WTC11 (cell line): ENCODE data around the gene RPE. TPM values are rescaled to one million over a fixed set of nuclear protein-coding genes. Genes with fewer than 3 reads are reported as not detected.

Experiments used
- ATAC-seq: fragments of 200-7000 bp; cut with Tn5 transposase; 2 replicates; pipeline ENCODE4 v1.10.0; 2021; ENCODE audit warnings: mild to moderate bottlenecking, moderate library complexity
- CTCF ChIA-PET: fragments of 300-600 bp; sonication (Branson Sonifier 250); formaldehyde crosslinking; loops from one replicate; lab custom pipeline; 2021; ENCODE audit warnings: antibody characterized with exemption; lab: Charles Lee
- POLR2A ChIA-PET: fragments of 350-600 bp; sonication (Branson Sonifier 250); formaldehyde crosslinking; loops from one replicate; lab custom pipeline; 2021; ENCODE audit warnings: antibody characterized with exemption; lab: Charles Lee
- DNase-seq: peaks from one replicate; pipeline ENCODE4 v3.0.0; 2021; ENCODE audit warnings: low spot score
- H3K27ac Mint-ChIP-seq: 2 replicates; pipeline ENCODE4 v1.8.0; 2021; ENCODE audit warnings: mixed read lengths
- H3K27me3 Mint-ChIP-seq: 2 replicates; pipeline ENCODE4 v1.8.0; 2021; ENCODE audit warnings: low read depth, mild to moderate bottlenecking, moderate library complexity, mixed read lengths
- H3K36me3 Mint-ChIP-seq: 2 replicates; pipeline ENCODE4 v1.8.0; 2021; ENCODE audit warnings: mixed read lengths
- H3K4me1 Mint-ChIP-seq: 2 replicates; pipeline ENCODE4 v1.8.0; 2022; ENCODE audit warnings: mixed read lengths
- H3K4me3 Mint-ChIP-seq: 2 replicates; pipeline ENCODE4 v1.8.0; 2021; ENCODE audit warnings: mild to moderate bottlenecking, moderate library complexity, mixed read lengths
- H3K9me3 Mint-ChIP-seq: 2 replicates; pipeline ENCODE4 v1.8.0; 2021; ENCODE audit warnings: mixed read lengths
- CBFB ChIP-seq: sonication (generic); formaldehyde crosslinking; IDR thresholded peaks from 2 replicates; pipeline ENCODE4 v1.8.1; 2022; ENCODE audit warnings: mild to moderate bottlenecking, low read depth, missing genetic modification reagents
- CREM ChIP-seq: sonication (generic); formaldehyde crosslinking; IDR thresholded peaks from 2 replicates; pipeline ENCODE4 v1.8.1; 2022; ENCODE audit warnings: mild to moderate bottlenecking, missing genetic modification reagents, moderate library complexity
- ELF4 ChIP-seq: sonication (generic); formaldehyde crosslinking; IDR thresholded peaks from 2 replicates; pipeline ENCODE4 v1.8.1; 2022; ENCODE audit warnings: low read depth, mild to moderate bottlenecking, moderate library complexity, missing genetic modification reagents
- FOXJ3 ChIP-seq: sonication (generic); formaldehyde crosslinking; IDR thresholded peaks from 2 replicates; pipeline ENCODE4 v1.9.0; 2021; ENCODE audit warnings: missing genetic modification reagents, mild to moderate bottlenecking, borderline replicate concordance
- GABPB1 ChIP-seq: sonication (generic); formaldehyde crosslinking; IDR thresholded peaks from 2 replicates; pipeline ENCODE4 v1.8.1; 2023; ENCODE audit warnings: mild to moderate bottlenecking, missing genetic modification reagents
- IRF2 ChIP-seq: sonication (generic); formaldehyde crosslinking; IDR thresholded peaks from 2 replicates; pipeline ENCODE4 v1.8.0; 2022; ENCODE audit warnings: low read depth, missing genetic modification reagents, borderline replicate concordance
- SMAD3 ChIP-seq: sonication (generic); formaldehyde crosslinking; IDR thresholded peaks from 2 replicates; pipeline ENCODE4 v1.8.0; 2022; ENCODE audit warnings: missing genetic modification reagents, mild to moderate bottlenecking, borderline replicate concordance
- TEAD4 ChIP-seq: sonication (generic); formaldehyde crosslinking; IDR thresholded peaks from 2 replicates; pipeline ENCODE4 v1.8.0; 2022; ENCODE audit warnings: mild to moderate bottlenecking, missing genetic modification reagents
- TP53 ChIP-seq: sonication (generic); formaldehyde crosslinking; IDR thresholded peaks from 2 replicates; pipeline ENCODE4 v1.8.1; 2023; ENCODE audit warnings: mild to moderate bottlenecking, missing genetic modification reagents
- ZNF263 ChIP-seq: sonication (generic); formaldehyde crosslinking; IDR thresholded peaks from 2 replicates; pipeline ENCODE4 v1.8.1; 2022; ENCODE audit warnings: low read depth, mild to moderate bottlenecking, moderate library complexity, missing genetic modification reagents
- total RNA-seq: library from RNA; stranded (reverse); gene quantifications from 3 replicates; pipeline ENCODE4 v1.2.3, GENCODE V29; 2021
- TF ChIP-seq, protein P1 (sequence below): sonication (generic); formaldehyde crosslinking; IDR thresholded peaks from 2 replicates; pipeline ENCODE4 v1.8.0; 2023; ENCODE audit warnings: missing genetic modification reagents
- TF ChIP-seq, protein P2 (sequence below): fragments of 250-450 bp; sonication (Bioruptor Pico); IDR thresholded peaks from 2 replicates; pipeline ENCODE4 v1.9.0; 2021; ENCODE audit warnings: mild to moderate bottlenecking
- TF ChIP-seq, protein P3 (sequence below): sonication (generic); formaldehyde crosslinking; conservative IDR thresholded peaks from 2 replicates; pipeline ENCODE4 v1.8.1; 2023; ENCODE audit warnings: mild to moderate bottlenecking, low read depth, missing genetic modification reagents, moderate library complexity
- TF ChIP-seq, protein P4 (sequence below): fragments of 250-450 bp; sonication (Bioruptor Pico); IDR thresholded peaks from 2 replicates; pipeline ENCODE4 v1.9.0; 2021; ENCODE audit warnings: mild to moderate bottlenecking, borderline replicate concordance
- TF ChIP-seq, protein P5 (sequence below): sonication (generic); formaldehyde crosslinking; IDR thresholded peaks from 2 replicates; pipeline ENCODE4 v1.8.1; 2023; ENCODE audit warnings: mild to moderate bottlenecking, missing genetic modification reagents, moderate library complexity

Gene RPE
- total RNA-seq, 1 experiment from 2014 or later, result 66.5 TPM

DNA sequence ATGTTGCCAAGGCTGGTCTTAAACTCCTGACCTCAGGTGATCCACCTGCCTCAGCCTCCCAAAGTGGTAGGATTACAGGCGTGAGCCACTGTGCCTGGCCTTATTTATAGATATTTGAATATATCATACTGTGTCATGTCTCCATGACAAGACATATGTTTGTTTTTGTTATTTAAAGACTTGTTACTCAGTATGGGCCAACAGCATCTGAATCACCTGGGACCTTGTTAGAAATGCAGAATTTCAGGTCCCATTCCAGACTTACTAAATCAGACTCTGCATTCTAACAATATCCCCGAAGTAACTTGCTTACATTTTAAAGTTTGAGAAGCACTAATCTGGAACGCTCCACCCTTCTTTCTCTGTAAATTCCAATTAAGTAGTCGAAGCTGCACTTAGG is 33.2 kb downstream of the RPE start (continued):
- TF ChIP-seq, protein P1, sequence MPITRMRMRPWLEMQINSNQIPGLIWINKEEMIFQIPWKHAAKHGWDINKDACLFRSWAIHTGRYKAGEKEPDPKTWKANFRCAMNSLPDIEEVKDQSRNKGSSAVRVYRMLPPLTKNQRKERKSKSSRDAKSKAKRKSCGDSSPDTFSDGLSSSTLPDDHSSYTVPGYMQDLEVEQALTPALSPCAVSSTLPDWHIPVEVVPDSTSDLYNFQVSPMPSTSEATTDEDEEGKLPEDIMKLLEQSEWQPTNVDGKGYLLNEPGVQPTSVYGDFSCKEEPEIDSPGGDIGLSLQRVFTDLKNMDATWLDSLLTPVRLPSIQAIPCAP (CRISPR knock-in tag), result no peak
- TF ChIP-seq, all 79 proteins: peak for 0

DNA sequence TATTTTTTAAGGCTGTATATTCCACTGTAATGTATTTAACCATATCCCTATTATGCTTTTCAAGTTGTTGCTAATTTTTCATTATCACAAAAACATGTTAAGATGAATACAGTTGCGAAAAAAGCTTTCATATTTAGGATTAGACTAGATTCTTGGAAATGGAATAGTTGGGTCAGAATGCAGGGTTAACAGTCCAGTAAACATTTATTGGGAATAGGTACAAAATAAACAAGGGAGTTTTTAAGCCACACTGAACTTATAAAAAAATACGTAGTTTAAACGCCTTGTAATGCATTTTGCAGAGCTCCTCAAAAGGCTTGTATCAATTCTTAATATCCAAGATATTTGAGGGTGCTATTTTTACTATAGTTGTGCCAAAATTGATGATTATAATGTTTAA is 35.6 kb downstream of the RPE start:
- peaks cover 4% of the 10 kb centered on the region; the same call in 1 of the 2 replicates for H3K9me3 Mint-ChIP-seq
- DNase-seq (no peak), ATAC-seq (no peak)
- CTCF ChIA-PET, result no interaction called here
- TF ChIP-seq, protein P2, sequence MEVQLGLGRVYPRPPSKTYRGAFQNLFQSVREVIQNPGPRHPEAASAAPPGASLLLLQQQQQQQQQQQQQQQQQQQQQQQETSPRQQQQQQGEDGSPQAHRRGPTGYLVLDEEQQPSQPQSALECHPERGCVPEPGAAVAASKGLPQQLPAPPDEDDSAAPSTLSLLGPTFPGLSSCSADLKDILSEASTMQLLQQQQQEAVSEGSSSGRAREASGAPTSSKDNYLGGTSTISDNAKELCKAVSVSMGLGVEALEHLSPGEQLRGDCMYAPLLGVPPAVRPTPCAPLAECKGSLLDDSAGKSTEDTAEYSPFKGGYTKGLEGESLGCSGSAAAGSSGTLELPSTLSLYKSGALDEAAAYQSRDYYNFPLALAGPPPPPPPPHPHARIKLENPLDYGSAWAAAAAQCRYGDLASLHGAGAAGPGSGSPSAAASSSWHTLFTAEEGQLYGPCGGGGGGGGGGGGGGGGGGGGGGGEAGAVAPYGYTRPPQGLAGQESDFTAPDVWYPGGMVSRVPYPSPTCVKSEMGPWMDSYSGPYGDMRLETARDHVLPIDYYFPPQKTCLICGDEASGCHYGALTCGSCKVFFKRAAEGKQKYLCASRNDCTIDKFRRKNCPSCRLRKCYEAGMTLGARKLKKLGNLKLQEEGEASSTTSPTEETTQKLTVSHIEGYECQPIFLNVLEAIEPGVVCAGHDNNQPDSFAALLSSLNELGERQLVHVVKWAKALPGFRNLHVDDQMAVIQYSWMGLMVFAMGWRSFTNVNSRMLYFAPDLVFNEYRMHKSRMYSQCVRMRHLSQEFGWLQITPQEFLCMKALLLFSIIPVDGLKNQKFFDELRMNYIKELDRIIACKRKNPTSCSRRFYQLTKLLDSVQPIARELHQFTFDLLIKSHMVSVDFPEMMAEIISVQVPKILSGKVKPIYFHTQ (CRISPR knock-in tag), result no peak
- no peak for TF ChIP-seq CBFB (CRISPR knock-in tag)
- POLR2A ChIA-PET, result no interaction called here
- no peaks in the 10 kb centered on the region for H3K27me3 Mint-ChIP-seq
- H3K27ac Mint-ChIP-seq, result no peak overlapping the region
- no peak overlapping the region for H3K4me3 Mint-ChIP-seq
- no peaks in the 10 kb centered on the region for H3K4me1 Mint-ChIP-seq
- no peaks in the 10 kb centered on the region for H3K36me3 Mint-ChIP-seq

DNA sequence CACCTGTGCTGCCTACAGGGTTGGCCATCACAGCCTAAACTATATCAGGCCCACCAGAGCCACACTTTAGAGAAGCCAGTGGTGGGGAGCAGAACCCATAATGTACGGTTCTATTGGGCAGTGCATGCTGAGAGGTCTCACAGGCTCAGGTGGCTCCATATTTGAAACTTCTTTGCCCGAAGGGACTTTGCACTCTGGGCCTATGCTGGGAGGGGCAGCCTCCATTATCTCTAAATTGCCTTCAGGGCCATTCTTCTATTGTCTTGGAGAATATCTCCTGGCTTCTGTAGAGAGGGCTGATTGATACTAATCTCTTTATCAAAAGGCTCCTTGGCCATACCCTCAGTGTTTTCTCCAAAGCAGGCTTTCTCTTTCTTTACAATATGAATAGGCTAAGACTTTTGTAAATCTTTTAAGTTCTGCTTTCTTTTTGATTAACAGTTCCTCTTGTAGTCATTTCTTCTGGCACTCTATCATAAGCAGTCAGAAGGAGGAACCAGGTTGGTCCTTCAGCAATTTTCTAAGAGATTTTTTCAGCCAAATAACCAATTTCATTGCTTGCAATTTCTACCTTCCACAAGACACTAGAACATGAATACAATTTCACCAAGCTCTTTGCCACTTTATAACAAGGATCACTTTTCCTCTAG is 44.5 kb downstream of the RPE start:
- TF ChIP-seq, protein P3, sequence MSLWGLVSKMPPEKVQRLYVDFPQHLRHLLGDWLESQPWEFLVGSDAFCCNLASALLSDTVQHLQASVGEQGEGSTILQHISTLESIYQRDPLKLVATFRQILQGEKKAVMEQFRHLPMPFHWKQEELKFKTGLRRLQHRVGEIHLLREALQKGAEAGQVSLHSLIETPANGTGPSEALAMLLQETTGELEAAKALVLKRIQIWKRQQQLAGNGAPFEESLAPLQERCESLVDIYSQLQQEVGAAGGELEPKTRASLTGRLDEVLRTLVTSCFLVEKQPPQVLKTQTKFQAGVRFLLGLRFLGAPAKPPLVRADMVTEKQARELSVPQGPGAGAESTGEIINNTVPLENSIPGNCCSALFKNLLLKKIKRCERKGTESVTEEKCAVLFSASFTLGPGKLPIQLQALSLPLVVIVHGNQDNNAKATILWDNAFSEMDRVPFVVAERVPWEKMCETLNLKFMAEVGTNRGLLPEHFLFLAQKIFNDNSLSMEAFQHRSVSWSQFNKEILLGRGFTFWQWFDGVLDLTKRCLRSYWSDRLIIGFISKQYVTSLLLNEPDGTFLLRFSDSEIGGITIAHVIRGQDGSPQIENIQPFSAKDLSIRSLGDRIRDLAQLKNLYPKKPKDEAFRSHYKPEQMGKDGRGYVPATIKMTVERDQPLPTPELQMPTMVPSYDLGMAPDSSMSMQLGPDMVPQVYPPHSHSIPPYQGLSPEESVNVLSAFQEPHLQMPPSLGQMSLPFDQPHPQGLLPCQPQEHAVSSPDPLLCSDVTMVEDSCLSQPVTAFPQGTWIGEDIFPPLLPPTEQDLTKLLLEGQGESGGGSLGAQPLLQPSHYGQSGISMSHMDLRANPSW (CRISPR knock-in tag), result no peak
- TF ChIP-seq, protein P4, sequence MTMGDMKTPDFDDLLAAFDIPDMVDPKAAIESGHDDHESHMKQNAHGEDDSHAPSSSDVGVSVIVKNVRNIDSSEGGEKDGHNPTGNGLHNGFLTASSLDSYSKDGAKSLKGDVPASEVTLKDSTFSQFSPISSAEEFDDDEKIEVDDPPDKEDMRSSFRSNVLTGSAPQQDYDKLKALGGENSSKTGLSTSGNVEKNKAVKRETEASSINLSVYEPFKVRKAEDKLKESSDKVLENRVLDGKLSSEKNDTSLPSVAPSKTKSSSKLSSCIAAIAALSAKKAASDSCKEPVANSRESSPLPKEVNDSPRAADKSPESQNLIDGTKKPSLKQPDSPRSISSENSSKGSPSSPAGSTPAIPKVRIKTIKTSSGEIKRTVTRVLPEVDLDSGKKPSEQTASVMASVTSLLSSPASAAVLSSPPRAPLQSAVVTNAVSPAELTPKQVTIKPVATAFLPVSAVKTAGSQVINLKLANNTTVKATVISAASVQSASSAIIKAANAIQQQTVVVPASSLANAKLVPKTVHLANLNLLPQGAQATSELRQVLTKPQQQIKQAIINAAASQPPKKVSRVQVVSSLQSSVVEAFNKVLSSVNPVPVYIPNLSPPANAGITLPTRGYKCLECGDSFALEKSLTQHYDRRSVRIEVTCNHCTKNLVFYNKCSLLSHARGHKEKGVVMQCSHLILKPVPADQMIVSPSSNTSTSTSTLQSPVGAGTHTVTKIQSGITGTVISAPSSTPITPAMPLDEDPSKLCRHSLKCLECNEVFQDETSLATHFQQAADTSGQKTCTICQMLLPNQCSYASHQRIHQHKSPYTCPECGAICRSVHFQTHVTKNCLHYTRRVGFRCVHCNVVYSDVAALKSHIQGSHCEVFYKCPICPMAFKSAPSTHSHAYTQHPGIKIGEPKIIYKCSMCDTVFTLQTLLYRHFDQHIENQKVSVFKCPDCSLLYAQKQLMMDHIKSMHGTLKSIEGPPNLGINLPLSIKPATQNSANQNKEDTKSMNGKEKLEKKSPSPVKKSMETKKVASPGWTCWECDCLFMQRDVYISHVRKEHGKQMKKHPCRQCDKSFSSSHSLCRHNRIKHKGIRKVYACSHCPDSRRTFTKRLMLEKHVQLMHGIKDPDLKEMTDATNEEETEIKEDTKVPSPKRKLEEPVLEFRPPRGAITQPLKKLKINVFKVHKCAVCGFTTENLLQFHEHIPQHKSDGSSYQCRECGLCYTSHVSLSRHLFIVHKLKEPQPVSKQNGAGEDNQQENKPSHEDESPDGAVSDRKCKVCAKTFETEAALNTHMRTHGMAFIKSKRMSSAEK (CRISPR knock-in tag), result no peak
- TF ChIP-seq CREM (CRISPR knock-in tag), result no peak
- TF ChIP-seq IRF2 (CRISPR knock-in tag), result no peak
- TF ChIP-seq TEAD4 (CRISPR knock-in tag), result no peak
- no peak for TF ChIP-seq ZNF263
- TF ChIP-seq FOXJ3, result no peak
- TF ChIP-seq TP53, result no peak
- no peak for TF ChIP-seq ELF4
- TF ChIP-seq GABPB1 (CRISPR knock-in tag), result no peak
- TF ChIP-seq, protein P5, sequence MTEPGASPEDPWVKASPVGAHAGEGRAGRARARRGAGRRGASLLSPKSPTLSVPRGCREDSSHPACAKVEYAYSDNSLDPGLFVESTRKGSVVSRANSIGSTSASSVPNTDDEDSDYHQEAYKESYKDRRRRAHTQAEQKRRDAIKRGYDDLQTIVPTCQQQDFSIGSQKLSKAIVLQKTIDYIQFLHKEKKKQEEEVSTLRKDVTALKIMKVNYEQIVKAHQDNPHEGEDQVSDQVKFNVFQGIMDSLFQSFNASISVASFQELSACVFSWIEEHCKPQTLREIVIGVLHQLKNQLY (CRISPR knock-in tag), result no peak
- no peak for TF ChIP-seq SMAD3 (CRISPR knock-in tag)
- TF ChIP-seq, protein P2 (CRISPR knock-in tag), result no peak
- TF ChIP-seq, protein P1 (CRISPR knock-in tag), result no peak
- ChIA-PET POLR2A (no interaction called here), CTCF (no interaction called here)
- ATAC-seq (peak; percentile 44), DNase-seq (no peak)
- Mint-ChIP-seq H3K27me3 (no peaks in the 10 kb centered on the region), H3K4me3 (no peak overlapping the region), H3K27ac (no peak overlapping the region), H3K36me3 (peaks cover 14% of the 10 kb centered on the region), H3K4me1 (no peaks in the 10 kb centered on the region), H3K9me3 (peaks cover 21% of the 10 kb centered on the region)
